Lung (tissue), 12 donors: ENCODE measurements around the gene STMND1. TPM values are rescaled to one million over a fixed set of nuclear protein-coding genes. Genes with fewer than 3 reads are reported as not detected.
"Not testable (repeated sequence)": the region's sequence is repeated elsewhere in the genome, so short reads cannot be mapped to it uniquely, and the experiment has no call there.

Experiments used
- ATAC-seq: fragments of 200-7000 bp; cut with Tn5 transposase; one replicate; pipeline ENCODE4 v1.9.1; 2020; ENCODE audit warnings: moderate number of reproducible peaks; ENCODE audit not compliant: insufficient read depth, low FRiP score
- DNase-seq, 3 donors: peaks; one replicate each; pipeline ENCODE4 v3.0.0-alpha.2; 2013 to 2017
- H3K27ac ChIP-seq, 2 donors: one replicate each; pipeline ENCODE4 v1.5.1; 2013; ENCODE audit warnings: mild to moderate bottlenecking in 2 of 2, moderate library complexity in 2 of 2, control low read depth in 1 of 2, inconsistent platforms in 1 of 2, low read depth in 1 of 2, low read length in 1 of 2
- H3K27me3 ChIP-seq, 3 donors: one replicate each; pipeline ENCODE4 v1.5.1; 2013; ENCODE audit warnings: low read length in 2 of 3; ENCODE audit not compliant: control insufficient read depth in 3 of 3, insufficient read depth in 3 of 3
- H3K36me3 ChIP-seq, 4 donors: one replicate each; pipeline ENCODE4 v1.5.1; 2013; ENCODE audit warnings: low read length in 4 of 4, mild to moderate bottlenecking in 1 of 4, moderate library complexity in 1 of 4; ENCODE audit not compliant: control insufficient read depth in 4 of 4, insufficient read depth in 4 of 4
- H3K4me1 ChIP-seq, 5 donors: one replicate each; pipeline ENCODE4 v1.5.1; 2013; ENCODE audit warnings: low read length in 5 of 5, mild to moderate bottlenecking in 2 of 5, moderate library complexity in 1 of 5; ENCODE audit not compliant: control insufficient read depth in 5 of 5, insufficient read depth in 5 of 5
- H3K4me3 ChIP-seq: one replicate; pipeline ENCODE4 v1.5.1; 2013; ENCODE audit warnings: mild to moderate bottlenecking, control low read depth, moderate library complexity
- H3K9ac ChIP-seq, 2 donors: one replicate each; pipeline ENCODE4 v1.5.1; 2013; ENCODE audit warnings: low read length in 2 of 2, control low read depth in 1 of 2; ENCODE audit not compliant: insufficient read depth in 1 of 2
- H3K9me3 ChIP-seq, 4 donors: one replicate each; pipeline ENCODE4 v1.5.1; 2013; ENCODE audit warnings: low read length in 3 of 4, mild to moderate bottlenecking in 1 of 4, moderate library complexity in 1 of 4; ENCODE audit not compliant: control insufficient read depth in 4 of 4, insufficient read depth in 3 of 4
- CTCF ChIP-seq: IDR thresholded peaks from 2 replicates; pipeline ENCODE4 v1.5.1; 2012; ENCODE audit warnings: mild to moderate bottlenecking; ENCODE audit errors: control extremely low read depth, extremely low read depth
- WGBS, 2 donors: extraction: QIAGEN DNeasy Blood & Tissue Kit; methylation state at CpG; one replicate each; pipeline ENCODE4 v1.1.7; 2013; 5-methylcytosine and 5-hydroxymethylcytosine counted together
- polyA plus RNA-seq, 2 donors: library from polyadenylated mRNA; stranded (reverse); fragments of 200-250 nt; gene quantifications; one replicate each; pipeline ENCODE4 v1.2.1, GENCODE V29; 2013
- total RNA-seq, 2 donors: library from RNA; depleted of rRNA in 1 of 2; stranded (reverse); fragments of >200 nt in 1 of 2; gene quantifications; one replicate each; pipeline ENCODE4 v1.2.1, GENCODE V29; 2014 to 2021
- donor health status: control.
- donor health status: control.
- donor health status: Bipolar disorder and iron deficiency.
- donor health status: healthy.
- donor health status: DM: yes; HTN: yes; CAD: no.

Gene STMND1
- total and polyA plus RNA-seq, 4 donors = 4.6 to 11.0 (median 8.3) TPM

GRCh38 chr6:17062871-17063440 lies 38.9 kb upstream of the STMND1 start:
- Histone ChIP-seq H3K4me1 (no peaks in the 10 kb centered on the region), H3K27me3 (no peaks in the 10 kb centered on the region), H3K36me3 (no peaks in the 10 kb centered on the region), H3K9ac (no peak overlapping the region), H3K4me3 (no peak overlapping the region), H3K27ac (no peak overlapping the region), H3K9me3 (no peaks in the 10 kb centered on the region)
- DNase-seq (no peak), ATAC-seq (no peak)
- TF ChIP-seq CTCF = no peak

- no peak overlapping the region for H3K27ac ChIP-seq
- H3K9me3 ChIP-seq = peaks cover 0 to 4% (median 2%) of the 10 kb centered on the region in 4 donors
- H3K27me3 ChIP-seq = no peaks in the 10 kb centered on the region
- H3K4me3 ChIP-seq = no peak overlapping the region
- DNase-seq (no peak), ATAC-seq (no peak)
- no peak for TF ChIP-seq CTCF
- no peak overlapping the region for H3K9ac ChIP-seq
- no peaks in the 10 kb centered on the region for H3K4me1 ChIP-seq
- no peaks in the 10 kb centered on the region for H3K36me3 ChIP-seq
Observed at GRCh38 chr6:17064975-17065374, 36.9 kb upstream of the STMND1 start.

GRCh38 chr6:17066610-17067009 lies 35.2 kb upstream of the STMND1 start:
- no peak for DNase-seq
- no peak overlapping the region for H3K27ac ChIP-seq
- no peak for TF ChIP-seq CTCF
- no peak overlapping the region for H3K4me3 ChIP-seq
- no peaks in the 10 kb centered on the region for H3K4me1 ChIP-seq
- 84 to 86% methylated on average over 6 of the region's 6 CpGs for WGBS, 2 donors
- ATAC-seq = no peak
- no peaks in the 10 kb centered on the region for H3K27me3 ChIP-seq
- no peak overlapping the region for H3K9ac ChIP-seq
- no peaks in the 10 kb centered on the region for H3K36me3 ChIP-seq
- peaks cover 0 to 5% (median 2%) of the 10 kb centered on the region in 4 donors for H3K9me3 ChIP-seq

GRCh38 chr6:17068972-17069371 lies 32.9 kb upstream of the STMND1 start:
- not testable (repeated sequence) for H3K9me3 ChIP-seq, H3K27ac ChIP-seq, ATAC-seq, H3K4me3 ChIP-seq, H3K4me1 ChIP-seq, DNase-seq, H3K36me3 ChIP-seq, H3K9ac ChIP-seq, H3K27me3 ChIP-seq

DNA sequence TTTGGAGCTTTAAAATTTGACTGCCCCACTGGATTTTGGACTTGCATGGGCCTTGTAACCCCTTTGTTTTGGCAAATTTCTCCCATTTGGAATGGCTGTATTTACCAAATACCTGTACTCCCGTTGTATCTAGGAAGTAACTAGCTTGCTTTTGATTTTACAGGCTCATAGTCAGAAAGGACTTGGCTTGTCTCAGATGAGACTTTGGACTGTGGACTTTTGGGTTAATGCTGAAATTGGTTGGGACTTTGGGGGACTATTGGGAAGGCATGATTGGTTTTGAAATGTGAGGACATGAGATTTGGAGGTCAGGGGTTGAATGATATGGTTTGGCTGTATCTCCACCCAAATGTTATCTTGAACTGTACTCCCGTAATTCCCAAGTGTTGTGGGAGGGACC lies 31.4 kb upstream of the STMND1 start:
- H3K36me3 ChIP-seq, DNase-seq, H3K27me3 ChIP-seq, H3K4me3 ChIP-seq, H3K9me3 ChIP-seq, H3K9ac ChIP-seq, H3K27ac ChIP-seq, H3K4me1 ChIP-seq, ATAC-seq: not testable (repeated sequence)
- WGBS, 2 donors = 88% methylated on average over 2 of the region's 2 CpGs

GRCh38 chr6:17073596-17073995 lies 28.3 kb upstream of the STMND1 start:
- H3K27me3 ChIP-seq, H3K27ac ChIP-seq, H3K4me3 ChIP-seq, H3K9ac ChIP-seq, H3K4me1 ChIP-seq, DNase-seq, ATAC-seq, H3K9me3 ChIP-seq, H3K36me3 ChIP-seq: not testable (repeated sequence)
- 42 to 81% methylated on average over 2 of the region's 2 CpGs for WGBS, 2 donors
